ENCODE measurements around the gene BBS10.
A peak's percentile ranks its signal among the peaks of the same experiment; 100 is the strongest.
"Not testable (repeated sequence)": the region's sequence is repeated elsewhere in the genome, so short reads cannot be mapped to it uniquely, and the experiment has no call there.

The BBS10 gene

GRCh38 chr12:76348079-76348901 is at the start of gene BBS10:
Gene BBS10, minus strand, starts transcription at chr12:76348415. Its CDS starts 57 bp downstream, at chr12:76348358.
- DNase-seq (ENCODE audit: low read depth), result peak; percentile 73

- DNase-seq (ENCODE audit: low read depth), result no peak
Measured at GRCh38 chr12:76391461-76391860, 43.2 kb upstream of the BBS10 start.

GRCh38 chr12:76387614-76388013 is 39.4 kb upstream of the BBS10 start:
- DNase-seq (ENCODE audit: low read depth), result no peak

- no peak for DNase-seq (ENCODE audit: low read depth)
Measured at GRCh38 chr12:76384560-76384959, 36.3 kb upstream of the BBS10 start.

GRCh38 chr12:76383988-76384387 is 35.8 kb upstream of the BBS10 start:
- no peak for DNase-seq (ENCODE audit: low read depth)

GRCh38 chr12:76379261-76379660 is 31.0 kb upstream of the BBS10 start:
- no peak for DNase-seq (ENCODE audit: low read depth)

GRCh38 chr12:76376876-76377275 is 28.7 kb upstream of the BBS10 start:
- not testable (repeated sequence) for DNase-seq (ENCODE audit: low read depth)

GRCh38 chr12:76375939-76376338 is 27.7 kb upstream of the BBS10 start:
- no peak for DNase-seq (ENCODE audit: low read depth)

GRCh38 chr12:76375470-76375869 is 27.3 kb upstream of the BBS10 start:
- no peak for DNase-seq (ENCODE audit: low read depth)

- DNase-seq (ENCODE audit: low read depth), result no peak
Measured at GRCh38 chr12:76374386-76375020, 26.3 kb upstream of the BBS10 start.

- DNase-seq (ENCODE audit: low read depth), result no peak
Measured at GRCh38 chr12:76368230-76368629, 20.0 kb upstream of the BBS10 start.

- DNase-seq (ENCODE audit: low read depth), result no peak
Measured at GRCh38 chr12:76366163-76366562, 17.9 kb upstream of the BBS10 start.

- DNase-seq (ENCODE audit: low read depth), result not testable (repeated sequence)
Measured at GRCh38 chr12:76364131-76364530, 15.9 kb upstream of the BBS10 start.

GRCh38 chr12:76360316-76360715 is 12.1 kb upstream of the BBS10 start:
- DNase-seq (ENCODE audit: low read depth), result no peak

GRCh38 chr12:76356071-76356470 is 7.9 kb upstream of the BBS10 start:
- DNase-seq (ENCODE audit: low read depth), result no peak

- DNase-seq (ENCODE audit: low read depth), result no peak
Measured at GRCh38 chr12:76346798-76347420, 1.3 kb downstream of the BBS10 start.

GRCh38 chr12:76346236-76346635 is 2.0 kb downstream of the BBS10 start:
- DNase-seq (ENCODE audit: low read depth), result no peak

- DNase-seq (ENCODE audit: low read depth), result no peak
Measured at GRCh38 chr12:76345569-76345968, 2.6 kb downstream of the BBS10 start.

- DNase-seq (ENCODE audit: low read depth), result no peak
Measured at GRCh38 chr12:76341436-76342030, 6.7 kb downstream of the BBS10 start.

GRCh38 chr12:76340680-76341435 is 7.4 kb downstream of the BBS10 start:
- DNase-seq (ENCODE audit: low read depth), result no peak

- no peak for DNase-seq (ENCODE audit: low read depth)
Measured at GRCh38 chr12:76337583-76337982, 10.6 kb downstream of the BBS10 start.

- no peak for DNase-seq (ENCODE audit: low read depth)
Measured at GRCh38 chr12:76332606-76333005, 15.6 kb downstream of the BBS10 start.
